Measurements from ENCODE around the gene FRMPD4. TPM values are rescaled to one million over a fixed set of nuclear protein-coding genes. Genes with fewer than 3 reads are reported as not detected.
"Not testable (repeated sequence)": the region's sequence is repeated elsewhere in the genome, so short reads cannot be mapped to it uniquely, and the experiment has no call there.

FRMPD4 gene
- not detected for total RNA-seq

DNA sequence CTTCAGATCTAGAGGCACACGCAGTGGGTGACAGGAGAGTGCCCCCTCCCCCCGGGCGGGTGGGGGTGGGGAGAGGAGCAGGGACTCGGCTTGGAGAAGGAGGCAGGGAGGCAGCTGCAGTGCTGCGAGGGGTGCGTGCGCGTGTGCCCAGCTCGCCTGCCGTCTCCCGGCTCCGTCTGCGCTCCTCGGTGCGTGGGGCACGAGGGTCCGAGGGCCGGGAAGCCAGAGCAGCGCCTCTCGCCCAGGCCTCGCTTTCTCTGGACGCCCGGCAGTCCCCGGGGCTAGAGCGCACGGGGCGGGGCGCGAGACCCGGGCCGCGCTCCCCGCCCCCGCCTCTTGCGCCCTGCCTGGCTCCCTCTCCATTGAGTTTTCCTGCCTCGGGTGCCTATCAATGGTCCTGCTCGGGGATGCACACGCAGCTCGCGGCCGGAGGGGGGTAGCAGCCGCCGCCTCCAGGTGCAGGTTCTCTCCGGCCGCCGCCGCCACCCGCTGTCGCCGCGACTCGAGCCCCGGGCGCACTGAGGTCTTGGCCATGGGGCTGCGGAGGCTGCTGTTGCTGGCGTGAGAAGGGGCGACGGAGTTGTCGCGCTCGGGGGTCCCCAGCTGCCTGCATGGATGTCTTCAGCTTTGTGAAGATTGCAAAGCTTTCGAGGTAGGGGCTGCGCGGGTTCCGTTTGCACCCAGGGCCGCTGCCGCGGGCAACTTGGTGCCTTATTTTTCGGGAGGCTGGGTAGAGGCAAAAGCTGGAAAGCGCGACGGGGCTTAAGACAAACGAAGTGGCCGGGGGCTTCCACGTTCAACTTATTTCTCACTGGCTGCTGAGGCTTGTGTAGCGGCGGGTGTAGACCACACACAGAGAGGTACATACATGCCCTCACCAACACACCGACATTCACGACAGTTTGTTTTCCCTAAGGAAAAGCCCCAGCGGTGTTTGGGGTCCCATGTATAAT is at the start of gene FRMPD4:
Gene FRMPD4, plus strand, starts transcription at position 113 of the 953 bp plus-strand sequence. Its CDS starts 499 bp downstream, at position 612.
- ChIA-PET CTCF (no interaction called here), POLR2A (no interaction called here)

DNA sequence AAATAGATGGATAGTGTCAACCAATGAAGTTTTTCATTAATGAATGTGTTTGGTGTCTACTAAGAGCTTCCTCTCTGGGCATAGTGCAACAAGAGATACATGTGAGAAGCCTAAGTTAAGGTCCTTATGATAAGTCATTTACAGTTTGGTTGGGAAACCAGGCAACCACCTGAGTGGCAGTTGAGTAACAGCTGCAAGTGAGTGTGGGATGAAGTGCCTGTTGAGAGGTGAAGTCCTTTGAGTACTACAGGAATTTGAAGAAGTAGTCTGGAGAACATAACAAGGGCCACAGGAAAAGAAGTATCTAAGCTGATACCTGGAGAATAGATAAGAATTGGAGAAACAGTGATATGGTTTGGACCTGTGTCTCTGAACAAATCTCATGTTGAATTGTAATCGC is 48.5 kb upstream of the FRMPD4 start:
- ChIA-PET CTCF (no interaction called here), POLR2A (no interaction called here)

DNA sequence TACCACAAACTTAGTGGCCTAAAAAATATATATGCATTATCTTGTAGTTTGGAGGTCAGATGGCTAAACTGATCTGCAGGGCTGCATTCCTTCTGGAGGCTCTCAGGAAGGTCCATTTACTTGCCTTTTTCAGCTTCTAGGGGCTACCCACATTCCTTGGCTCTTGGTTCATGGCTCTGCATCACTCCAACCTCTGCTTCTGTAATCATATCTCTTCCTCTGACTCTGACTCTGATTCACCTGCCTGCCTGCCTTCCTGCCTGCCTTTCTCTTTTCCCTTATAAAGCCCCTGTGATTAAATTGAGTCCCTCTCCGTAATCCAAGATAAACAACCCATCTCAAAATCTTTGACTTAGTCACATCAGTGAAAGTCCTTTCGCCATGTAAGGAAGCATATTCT is 25.0 kb upstream of the FRMPD4 start:
- ChIA-PET POLR2A (no interaction called here), CTCF (no interaction called here)

DNA sequence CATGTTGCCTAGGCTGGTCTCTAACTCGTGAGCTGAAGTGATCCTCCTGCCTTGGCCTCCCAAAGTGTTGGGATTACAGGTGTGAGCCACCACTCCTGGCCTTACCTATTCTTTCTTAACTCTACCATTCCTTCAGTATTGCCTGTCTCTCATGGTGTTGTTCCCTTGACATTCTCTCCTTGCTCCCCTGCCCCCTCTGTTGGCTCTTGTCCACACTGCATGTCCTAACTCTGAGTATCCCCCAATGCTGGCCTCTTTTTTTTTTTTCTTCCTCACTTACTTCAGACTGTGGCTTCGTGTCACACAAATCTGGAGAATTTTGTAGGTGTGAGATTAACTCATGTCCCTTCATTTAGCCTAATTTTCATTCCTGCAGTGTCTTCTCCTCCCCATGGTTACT is 22.9 kb upstream of the FRMPD4 start:
- ChIA-PET POLR2A (no interaction called here), CTCF (no interaction called here)

DNA sequence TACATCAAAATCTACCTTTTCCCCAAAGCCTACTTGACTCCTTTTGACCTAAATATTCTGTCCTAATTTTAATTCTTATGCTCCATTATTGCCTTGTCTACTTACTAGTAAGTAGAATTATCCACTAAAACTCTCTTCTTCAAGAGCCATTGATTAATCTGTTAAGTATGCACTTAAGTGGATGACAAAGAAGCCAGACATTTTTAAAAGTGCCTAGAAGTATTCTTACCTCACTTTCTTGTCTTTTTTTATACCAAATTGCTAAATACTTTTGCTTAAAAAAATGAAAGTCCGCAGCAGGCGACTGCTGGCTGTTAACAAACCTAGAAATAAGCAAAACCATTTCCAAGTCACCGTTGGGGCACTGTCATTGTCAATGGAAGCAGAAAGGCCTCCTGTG is 20.1 kb upstream of the FRMPD4 start:
- ChIA-PET POLR2A (no interaction called here), CTCF (no interaction called here)

DNA sequence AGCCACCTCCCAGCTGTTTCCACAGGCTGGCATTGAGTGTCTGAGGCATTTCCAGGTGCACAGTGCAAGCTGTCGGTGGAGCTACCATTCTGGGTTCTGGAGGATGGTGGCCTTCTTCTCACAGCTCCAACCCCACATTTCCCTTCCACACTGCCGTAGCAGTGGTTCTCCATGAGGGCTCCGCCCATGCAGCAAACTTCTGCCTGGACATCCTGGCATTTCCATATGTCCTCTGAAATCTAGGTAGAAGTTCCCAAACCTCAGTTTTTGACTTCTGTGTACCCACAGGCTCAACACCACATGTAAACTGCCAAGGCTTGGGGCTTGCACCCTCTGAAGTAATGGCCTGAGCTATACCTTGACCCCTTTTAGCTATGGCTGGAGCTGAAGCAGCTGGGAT is 10.3 kb upstream of the FRMPD4 start:
- ChIA-PET CTCF (no interaction called here), POLR2A (no interaction called here)

DNA sequence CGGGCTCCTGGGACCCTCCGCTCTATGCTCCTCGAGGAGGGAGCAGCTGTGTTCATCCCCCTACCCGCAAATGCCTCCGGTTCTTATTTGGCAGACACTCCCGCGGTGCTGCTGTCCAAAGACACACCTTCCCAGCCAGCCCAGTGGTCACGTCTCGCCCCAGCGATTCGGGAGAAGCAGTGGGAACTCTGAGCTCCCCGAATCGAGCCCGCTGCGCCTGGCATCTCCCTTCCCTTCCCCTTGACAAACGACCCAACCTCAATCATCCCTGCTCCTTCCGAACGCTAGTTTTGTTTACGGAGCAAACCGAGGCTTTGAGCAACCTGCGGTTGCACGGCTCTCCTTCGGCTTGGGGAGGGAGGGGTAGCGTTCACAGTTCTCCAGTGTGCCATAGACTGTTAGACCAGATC is 317 bp upstream of the FRMPD4 start:
- ChIA-PET CTCF (no interaction called here), POLR2A (no interaction called here)

DNA sequence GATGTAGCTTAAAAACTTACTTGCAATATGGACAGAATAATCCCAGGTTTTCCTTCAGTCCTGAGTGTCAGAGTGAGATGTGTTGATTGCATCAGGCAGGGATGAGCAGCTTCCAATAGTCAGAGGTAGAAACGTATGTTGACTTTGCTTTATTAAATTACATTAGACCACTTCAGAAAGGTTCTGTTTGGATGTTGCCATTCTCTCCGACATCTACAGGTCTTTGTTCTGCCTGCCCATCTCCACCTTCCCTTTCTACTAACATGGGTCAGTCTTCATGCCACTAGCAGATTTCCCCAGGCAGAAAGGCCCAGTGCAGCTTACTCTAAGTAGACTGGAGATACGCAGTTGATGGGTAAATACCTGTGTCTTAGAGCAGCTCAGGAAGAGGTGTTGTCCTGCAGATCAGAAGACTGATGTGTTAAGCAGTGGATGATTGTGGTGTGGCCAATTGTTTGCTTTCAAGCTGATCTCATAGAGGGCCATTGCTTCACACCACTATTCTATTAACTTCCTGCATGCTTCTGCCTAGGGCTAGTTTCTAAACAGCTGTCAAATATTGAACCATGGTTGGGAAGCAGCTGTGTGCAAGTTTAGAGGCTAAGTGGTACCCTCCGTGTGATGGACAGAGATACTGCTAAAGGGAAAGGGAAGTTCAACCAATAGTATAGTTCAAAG is 1.8 kb downstream of the FRMPD4 start:
- POLR2A ChIA-PET = no interaction called here
- CTCF ChIA-PET = no interaction called here

DNA sequence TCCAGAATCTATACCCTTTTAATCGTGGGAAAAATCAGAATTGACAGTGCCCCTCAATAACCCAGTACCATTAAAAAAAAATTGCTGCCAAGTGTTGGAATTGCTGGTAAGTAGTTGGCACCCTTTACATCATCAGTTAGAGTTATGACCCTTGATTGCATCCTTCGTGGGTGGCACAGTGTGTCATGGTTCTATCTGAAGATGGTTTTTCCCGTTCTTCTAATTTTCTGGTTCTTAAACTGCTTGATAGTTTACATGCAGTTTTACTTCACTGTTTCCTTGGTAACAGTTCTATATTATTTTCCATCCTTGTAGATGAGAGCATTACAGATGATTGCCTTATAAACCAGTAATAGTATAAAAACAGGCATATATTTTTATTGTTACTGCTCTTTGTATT is 3.2 kb downstream of the FRMPD4 start:
- ChIA-PET POLR2A (no interaction called here), CTCF (no interaction called here)

DNA sequence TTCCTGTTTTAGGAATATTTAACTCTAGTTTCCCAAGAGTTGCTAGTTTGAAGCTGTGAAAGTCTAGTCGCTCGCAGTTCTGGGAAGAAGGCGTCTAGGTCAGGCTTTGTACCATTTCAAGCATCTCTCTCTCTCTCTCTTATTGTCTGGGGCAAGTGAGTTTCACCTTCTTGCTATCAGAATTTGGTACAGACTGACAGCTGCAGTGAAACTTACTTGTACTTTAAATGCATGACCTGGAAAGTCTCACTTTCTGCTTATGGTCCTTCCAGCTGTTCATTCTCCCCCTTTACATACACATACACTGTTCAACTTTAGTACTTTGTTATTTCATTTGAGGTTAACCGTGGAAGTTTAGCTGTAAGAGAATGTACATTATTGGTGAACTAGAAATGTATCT is 4.4 kb downstream of the FRMPD4 start:
- CTCF ChIA-PET = no interaction called here
- POLR2A ChIA-PET = no interaction called here

DNA sequence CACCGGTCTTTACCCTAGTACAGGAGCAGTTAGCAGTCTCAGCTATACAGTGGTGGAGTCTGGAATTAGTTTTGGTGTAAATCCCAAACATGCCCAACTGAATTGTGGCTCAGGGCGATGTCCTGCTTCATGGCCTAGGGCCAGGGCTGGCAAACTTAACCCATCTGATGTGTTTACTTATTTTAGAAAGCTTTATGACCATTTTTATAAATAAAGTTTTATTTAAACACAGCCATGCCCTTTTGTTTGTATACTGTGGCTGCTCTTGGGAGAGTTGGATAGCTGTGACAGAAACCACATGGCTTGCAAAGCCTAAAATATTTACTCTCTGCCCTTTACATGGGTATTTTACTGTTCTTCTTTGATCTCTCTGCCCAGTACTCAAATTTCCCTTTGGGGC is 7.1 kb downstream of the FRMPD4 start:
- ChIA-PET POLR2A (no interaction called here), CTCF (no interaction called here)

DNA sequence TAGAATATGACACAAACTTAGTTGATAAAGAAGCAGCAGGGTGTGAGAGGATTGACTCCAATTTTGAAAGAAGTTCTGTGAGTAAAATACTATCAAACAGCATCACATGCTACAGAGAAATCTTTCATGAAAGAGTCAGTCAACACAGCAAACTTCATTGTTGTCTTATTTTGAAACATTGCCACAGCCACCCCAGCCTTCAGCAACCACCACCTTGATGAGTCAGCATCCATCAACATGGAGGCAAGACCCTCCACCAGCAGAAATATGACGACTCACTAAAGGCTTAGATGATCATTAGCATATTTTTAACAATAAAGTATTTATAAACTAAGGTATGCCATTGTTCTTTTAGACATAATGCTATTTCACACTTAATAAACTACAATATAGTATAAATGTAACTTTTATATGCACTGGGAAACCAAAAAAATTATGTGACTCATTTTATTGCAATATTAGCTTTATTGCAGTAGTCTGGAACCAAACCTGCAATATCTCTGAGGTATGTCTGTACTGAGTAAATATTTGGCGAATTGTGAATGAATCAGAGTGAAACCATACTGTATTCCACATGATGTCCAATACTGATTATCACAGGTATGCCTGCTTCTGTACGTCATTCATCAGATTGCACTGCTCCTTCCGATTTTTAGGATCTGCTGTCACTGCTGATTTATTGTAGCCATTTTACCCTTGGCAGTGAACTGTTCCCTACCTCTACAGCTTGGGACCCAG is 11.6 kb downstream of the FRMPD4 start:
- CTCF ChIA-PET = no interaction called here
- POLR2A ChIA-PET = no interaction called here

DNA sequence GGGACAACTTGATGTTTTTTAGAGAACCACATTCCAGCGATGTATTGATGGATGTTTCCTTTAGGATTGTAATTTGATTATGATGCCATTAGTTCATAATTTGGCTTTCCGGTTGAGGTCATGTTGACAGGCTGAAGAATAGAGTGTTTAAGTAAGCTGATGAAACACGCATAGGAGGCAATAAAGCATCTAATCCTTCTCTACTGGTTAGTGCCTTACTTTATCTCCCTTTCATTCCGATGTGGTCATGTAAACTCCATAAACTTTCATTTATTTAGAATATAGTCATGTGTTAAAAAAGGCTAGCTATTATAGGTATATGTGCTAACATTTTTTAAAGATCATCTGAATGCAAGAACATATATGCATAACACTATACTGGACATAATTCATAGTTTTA is 15.0 kb downstream of the FRMPD4 start:
- CTCF ChIA-PET = no interaction called here

DNA sequence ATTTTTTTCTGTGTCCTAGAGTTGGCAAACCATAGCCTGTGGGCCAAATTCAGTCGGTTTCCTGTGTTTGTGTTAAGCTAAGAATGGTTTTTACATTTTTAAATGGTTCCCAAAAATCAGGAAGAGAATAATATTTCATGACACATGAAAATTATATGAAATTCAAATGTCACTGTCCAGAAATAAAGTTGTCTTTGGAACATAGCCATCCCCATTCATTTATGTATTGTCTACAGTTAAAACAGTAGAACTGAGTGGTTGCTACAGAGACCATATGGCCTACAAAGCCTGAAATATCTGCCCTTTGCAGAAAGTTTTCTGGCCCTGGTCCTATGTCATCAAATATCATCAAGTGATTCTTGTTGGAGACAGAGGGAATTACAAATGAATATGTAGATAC is 15.5 kb downstream of the FRMPD4 start:
- POLR2A ChIA-PET = no interaction called here
- CTCF ChIA-PET = no interaction called here

More for the DNA sequence above, 15.0 kb downstream of the FRMPD4 start:
- POLR2A ChIA-PET = no interaction called here

DNA sequence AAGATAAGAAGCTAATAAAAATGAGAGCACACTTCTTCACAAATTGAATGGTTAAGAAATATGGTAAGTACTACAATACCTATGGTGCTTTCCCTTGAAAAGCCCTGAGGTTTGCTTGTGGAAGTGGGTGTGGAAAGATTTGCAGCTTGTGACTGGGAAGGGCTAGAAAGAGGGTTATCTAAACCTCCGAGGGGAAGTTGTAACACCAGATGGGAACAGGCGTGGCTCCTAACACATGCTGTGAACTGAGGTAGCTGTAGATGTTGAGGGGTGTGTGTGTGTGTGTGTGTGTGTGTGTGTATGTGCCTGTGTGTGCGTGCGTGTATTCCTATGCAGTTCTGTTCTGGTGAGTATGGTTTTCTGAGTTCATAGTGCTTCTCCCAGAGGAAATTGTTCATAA is 21.5 kb downstream of the FRMPD4 start:
- ChIA-PET POLR2A (no interaction called here), CTCF (no interaction called here)

DNA sequence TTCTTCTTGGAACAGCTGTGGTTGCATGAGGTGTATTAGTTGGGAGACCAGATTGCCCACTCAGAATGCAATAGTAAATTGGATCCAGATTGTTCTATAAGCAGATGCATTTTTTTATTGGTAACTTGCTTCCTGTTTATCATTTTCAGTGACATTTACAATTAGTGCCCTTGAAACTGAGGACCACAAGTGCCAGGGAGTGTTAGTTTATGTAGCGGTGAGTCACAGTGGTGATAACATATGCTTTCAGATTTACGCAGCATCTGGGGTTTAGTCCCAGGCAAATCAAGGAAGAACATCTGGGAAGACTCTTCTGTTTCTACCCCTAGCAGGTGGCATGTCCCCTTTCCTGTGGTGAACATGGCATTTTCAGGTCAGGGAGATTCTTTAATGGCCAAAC is 24.1 kb downstream of the FRMPD4 start:
- ChIA-PET CTCF (no interaction called here), POLR2A (no interaction called here)

DNA sequence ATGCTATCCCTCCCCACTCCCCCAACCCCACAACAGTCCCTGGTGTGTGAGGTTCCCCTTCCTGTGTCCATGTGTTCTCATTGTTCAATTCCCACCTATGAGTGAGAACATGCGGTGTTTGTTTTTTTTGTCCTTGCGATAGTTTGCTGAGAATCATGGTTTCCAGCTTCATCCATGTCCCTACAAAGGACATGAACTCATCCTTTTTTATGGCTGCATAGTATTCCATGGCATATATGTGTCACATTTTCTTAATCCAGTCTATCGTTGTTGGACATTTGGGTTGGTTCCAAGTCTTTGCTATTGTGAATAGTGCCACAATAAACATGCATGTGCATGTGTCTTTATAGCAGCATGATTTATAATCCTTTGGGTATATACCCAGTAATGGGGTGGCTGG is 25.9 kb downstream of the FRMPD4 start:
- CTCF ChIA-PET, POLR2A ChIA-PET: not testable (repeated sequence)

DNA sequence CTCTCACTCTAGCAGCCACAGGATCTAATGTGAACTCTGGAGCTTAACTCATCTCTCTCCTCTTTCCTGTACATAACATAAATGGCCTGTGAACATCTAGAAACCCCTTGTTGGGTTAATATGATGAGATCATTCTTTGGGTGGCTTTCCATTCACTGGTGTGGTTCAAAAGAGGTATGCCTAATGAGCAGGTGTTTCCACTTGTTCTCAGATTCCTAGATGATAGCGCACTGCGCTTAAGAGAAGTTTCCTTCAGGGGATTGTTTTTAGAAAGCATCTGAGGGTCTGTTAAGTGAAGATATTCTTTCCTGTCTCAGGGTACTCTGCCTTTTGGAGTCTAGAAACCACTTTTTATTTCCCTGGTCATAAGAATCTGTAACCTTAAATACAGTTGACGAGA is 32.5 kb downstream of the FRMPD4 start:
- POLR2A ChIA-PET = no interaction called here
- CTCF ChIA-PET = interaction anchor here (0.7 kb wide), 1 partner anchor 259 kb away, joined by 3 read pairs; no protein-coding TSS in a partner anchor

DNA sequence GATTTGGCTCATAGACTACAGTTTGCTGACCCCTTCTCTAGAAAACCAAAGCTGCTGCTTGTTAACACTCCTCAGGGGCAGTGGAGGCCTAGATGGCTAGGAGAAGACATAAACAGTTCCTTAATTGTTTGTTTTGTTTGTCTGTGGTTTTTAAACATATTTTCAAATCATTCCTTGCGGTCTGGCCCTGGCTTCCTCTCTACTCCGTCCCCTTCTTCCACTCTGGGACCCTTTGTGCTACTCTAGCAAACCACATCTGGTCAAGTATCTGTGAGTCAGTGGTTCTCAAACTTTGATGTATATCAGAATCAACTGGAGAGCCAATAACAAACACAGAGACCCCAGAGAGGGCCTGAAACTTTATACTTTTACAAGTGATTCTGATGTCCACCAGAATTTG is 36.1 kb downstream of the FRMPD4 start:
- CTCF ChIA-PET = no interaction called here

DNA sequence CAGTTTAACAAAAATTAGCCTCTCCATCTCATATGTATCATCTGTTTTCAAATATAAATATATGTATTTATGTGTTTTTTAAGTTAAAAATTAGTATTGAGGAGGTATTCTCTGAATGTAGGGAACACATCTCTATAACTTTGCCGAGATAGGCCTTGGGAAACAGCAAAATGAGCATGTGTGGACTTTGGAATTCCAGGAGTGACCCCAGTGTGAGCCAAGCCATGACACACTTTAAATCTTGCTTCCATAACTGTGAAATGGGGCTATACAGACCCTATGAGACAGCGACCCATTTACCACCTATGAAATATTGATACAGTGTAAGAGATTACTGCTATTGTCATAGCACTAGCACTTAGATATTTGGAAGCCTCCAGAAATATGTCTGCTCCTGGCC is 58.8 kb downstream of the FRMPD4 start:
- ChIA-PET CTCF (no interaction called here), POLR2A (no interaction called here)

More for the DNA sequence above, 36.1 kb downstream of the FRMPD4 start:
- POLR2A ChIA-PET = no interaction called here

DNA sequence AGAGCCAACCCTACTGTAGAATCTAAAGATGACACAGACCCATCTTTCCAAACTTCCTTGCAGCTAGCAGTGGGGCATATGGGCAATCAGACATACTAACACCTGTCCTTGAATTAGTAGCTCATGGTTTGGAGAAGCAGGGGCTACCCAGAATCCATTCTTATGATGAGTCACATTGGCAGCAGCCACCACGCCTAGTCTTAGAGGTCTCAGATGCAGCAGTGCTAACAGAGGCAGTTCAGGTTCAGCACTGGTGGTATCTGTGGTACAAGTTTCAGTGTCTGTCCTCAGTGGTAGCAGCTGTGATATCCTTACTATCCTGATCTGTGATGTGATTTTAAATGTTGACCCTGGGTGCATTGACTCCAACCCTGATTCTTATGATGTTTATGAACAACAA is 68.1 kb downstream of the FRMPD4 start:
- ChIA-PET POLR2A (no interaction called here), CTCF (no interaction called here)

Measured in activated CD8-positive, alpha-beta memory T cell treated with anti-CD3 and anti-CD28 coated beads for 36 hours (primary cell).